ENCODE measurements around the gene DCAF11.

DCAF11 gene

GRCh38 chr14:24114532-24115421 is at the start of gene DCAF11, which contains the start of gene NRL:
Gene DCAF11, plus strand, starts transcription at chr14:24114777. Its CDS starts 818 bp downstream, at chr14:24115595.
Gene NRL, minus strand, starts transcription at chr14:24114949. Its CDS starts 32,101 bp downstream, at chr14:24082848.
- Histone ChIP-seq H2AFZ (ENCODE audit: low read depth, low read length, severe bottlenecking) (peak within 1 kb of the TSS; percentile 49), H4K20me1 (ENCODE audit: low read depth, low read length) (no peaks in the 10 kb centered on the region)
- no peak for TF ChIP-seq EZH2phosphoT487 (conservative IDR thresholded peaks at IDR 0.05; ENCODE audit: low read length)
- no peak for TF ChIP-seq CTCF (IDR thresholded peaks at IDR 0.05; ENCODE audit: insufficient read depth, low read length, poor library complexity, severe bottlenecking)

GRCh38 chr14:24064856-24065255 is 49.7 kb upstream of the DCAF11 start:
- Histone ChIP-seq H3K9me2 (replicated peaks; ENCODE audit: insufficient read depth, low read length) (no peaks in the 10 kb centered on the region), H3K4me3 (ENCODE audit: insufficient read depth, low read length, poor library complexity, severe bottlenecking) (no peak overlapping the region), H3K4me2 (ENCODE audit: low read depth, low read length, poor library complexity, severe bottlenecking) (no peak overlapping the region), H3F3A (ENCODE audit: insufficient read depth) (no peaks in the 10 kb centered on the region), H3K9me3 (ENCODE audit: insufficient read depth, low read length) (no peaks in the 10 kb centered on the region), H3K27ac (ENCODE audit: low read depth, low read length) (no peak overlapping the region), H3K27me3 (ENCODE audit: low read length) (no peaks in the 10 kb centered on the region), H3K36me3 (ENCODE audit: low read length) (no peaks in the 10 kb centered on the region), H3K79me2 (ENCODE audit: insufficient read depth, low read length) (no peaks in the 10 kb centered on the region), H3K9ac (ENCODE audit: low read length) (no peak overlapping the region), H2AFZ (ENCODE audit: low read depth, low read length, severe bottlenecking) (no peak overlapping the region), H4K20me1 (ENCODE audit: low read depth, low read length) (no peaks in the 10 kb centered on the region)
- TF ChIP-seq EZH2phosphoT487 (conservative IDR thresholded peaks at IDR 0.05; ENCODE audit: low read length), result no peak
- no peak for TF ChIP-seq CTCF (IDR thresholded peaks at IDR 0.05; ENCODE audit: insufficient read depth, low read length, poor library complexity, severe bottlenecking)

More at GRCh38 chr14:24114532-24115421, at the start of gene DCAF11, which contains the start of gene NRL:
- H3K27me3 ChIP-seq (ENCODE audit: low read length), result no peaks in the 10 kb centered on the region
- peak within 1 kb of the TSS; percentile 75 for H3K4me3 ChIP-seq (ENCODE audit: insufficient read depth, low read length, poor library complexity, severe bottlenecking)
- H3K27ac ChIP-seq (ENCODE audit: low read depth, low read length), result peak within 1 kb of the TSS; percentile 90
- H3K79me2 ChIP-seq (ENCODE audit: insufficient read depth, low read length), result peaks cover 16% of the 10 kb centered on the region
- H3K9ac ChIP-seq (ENCODE audit: low read length), result peak within 1 kb of the TSS; percentile 82
- H3K9me3 ChIP-seq (ENCODE audit: insufficient read depth, low read length), result no peaks in the 10 kb centered on the region
- peak within 1 kb of the TSS; percentile 89 for H3K4me2 ChIP-seq (ENCODE audit: low read depth, low read length, poor library complexity, severe bottlenecking)
- H3F3A ChIP-seq (ENCODE audit: insufficient read depth), result peaks cover 13% of the 10 kb centered on the region; the same call in 1 of the 2 replicates
- H3K9me2 ChIP-seq (replicated peaks; ENCODE audit: insufficient read depth, low read length), result no peaks in the 10 kb centered on the region
- no peaks in the 10 kb centered on the region for H3K36me3 ChIP-seq (ENCODE audit: low read length)

GRCh38 chr14:24065408-24065807 is 49.2 kb upstream of the DCAF11 start:
- H3K9me2 ChIP-seq (replicated peaks; ENCODE audit: insufficient read depth, low read length), result no peaks in the 10 kb centered on the region
- H4K20me1 ChIP-seq (ENCODE audit: low read depth, low read length), result no peaks in the 10 kb centered on the region
- no peaks in the 10 kb centered on the region for H3K79me2 ChIP-seq (ENCODE audit: insufficient read depth, low read length)
- H3K36me3 ChIP-seq (ENCODE audit: low read length), result no peaks in the 10 kb centered on the region
- no peaks in the 10 kb centered on the region for H3K9me3 ChIP-seq (ENCODE audit: insufficient read depth, low read length)
- H3K4me2 ChIP-seq (ENCODE audit: low read depth, low read length, poor library complexity, severe bottlenecking), result no peak overlapping the region
- TF ChIP-seq CTCF (IDR thresholded peaks at IDR 0.05; ENCODE audit: insufficient read depth, low read length, poor library complexity, severe bottlenecking), result no peak
- no peak for TF ChIP-seq EZH2phosphoT487 (conservative IDR thresholded peaks at IDR 0.05; ENCODE audit: low read length)
- no peaks in the 10 kb centered on the region for H3K27me3 ChIP-seq (ENCODE audit: low read length)
- H3K9ac ChIP-seq (ENCODE audit: low read length), result no peak overlapping the region
- H3K27ac ChIP-seq (ENCODE audit: low read depth, low read length), result no peak overlapping the region
- H2AFZ ChIP-seq (ENCODE audit: low read depth, low read length, severe bottlenecking), result no peak overlapping the region
- H3F3A ChIP-seq (ENCODE audit: insufficient read depth), result no peaks in the 10 kb centered on the region
- no peak overlapping the region for H3K4me3 ChIP-seq (ENCODE audit: insufficient read depth, low read length, poor library complexity, severe bottlenecking)
